GM19351 (cell line): ENCODE data around the gene ZBTB11.
"Not testable (repeated sequence)": the region's sequence is repeated elsewhere in the genome, so short reads cannot be mapped to it uniquely, and the experiment has no call there.

Experiments
- ATAC-seq: cut with Tn5 transposase; IDR thresholded peaks from one replicate; pipeline ENCODE4 v1.9.1; 2021; ENCODE audit warnings: mild to moderate bottlenecking, moderate library complexity; ENCODE audit not compliant: unreplicated experiment

The ZBTB11 gene

GRCh38 chr3:101646726-101647125, 30.2 kb downstream of the ZBTB11 start:
- ATAC-seq: no peak

GRCh38 chr3:101643861-101644613, 32.9 kb downstream of the ZBTB11 start:
- ATAC-seq: no peak

- no peak for ATAC-seq
Measured at GRCh38 chr3:101643009-101643844, 33.7 kb downstream of the ZBTB11 start.

- no peak for ATAC-seq
Measured at GRCh38 chr3:101642441-101642840, 34.5 kb downstream of the ZBTB11 start.

- ATAC-seq: not testable (repeated sequence)
Measured at GRCh38 chr3:101641397-101642115, 35.4 kb downstream of the ZBTB11 start.

GRCh38 chr3:101640256-101640655, 36.7 kb downstream of the ZBTB11 start:
- no peak for ATAC-seq

DNA sequence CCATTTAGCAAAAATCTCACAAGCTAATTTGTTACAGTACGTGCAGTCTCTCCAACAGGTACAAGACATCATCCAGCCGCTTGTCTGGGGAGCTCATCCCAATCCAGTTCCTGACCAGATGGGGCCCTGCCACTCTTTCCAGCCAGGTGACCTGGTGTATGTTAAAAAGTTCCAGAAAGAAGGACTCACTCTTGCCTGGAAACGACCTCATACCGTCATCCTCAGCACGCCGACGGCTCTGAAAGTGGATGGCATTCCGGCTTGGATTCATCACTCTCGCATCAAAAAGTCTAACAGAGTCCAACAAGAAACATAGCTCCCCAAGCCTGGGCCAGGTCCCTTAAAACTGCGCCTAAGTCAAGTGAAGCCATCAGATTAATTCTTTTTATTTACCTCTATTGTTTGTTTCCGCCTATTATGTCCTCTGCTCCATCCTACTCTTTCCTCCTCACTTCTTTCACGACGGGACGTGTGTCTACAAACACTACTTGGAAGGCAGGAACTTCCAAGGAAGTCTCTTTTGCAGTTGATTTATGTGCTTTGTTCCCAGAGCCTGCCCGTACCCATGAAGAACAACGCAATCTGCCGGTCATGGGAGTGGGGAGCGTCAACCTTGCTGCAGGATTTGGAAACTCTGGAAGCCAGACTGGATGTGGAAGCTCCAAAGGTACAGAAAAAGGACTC, 37.5 kb downstream of the ZBTB11 start:
- no peak for ATAC-seq

DNA sequence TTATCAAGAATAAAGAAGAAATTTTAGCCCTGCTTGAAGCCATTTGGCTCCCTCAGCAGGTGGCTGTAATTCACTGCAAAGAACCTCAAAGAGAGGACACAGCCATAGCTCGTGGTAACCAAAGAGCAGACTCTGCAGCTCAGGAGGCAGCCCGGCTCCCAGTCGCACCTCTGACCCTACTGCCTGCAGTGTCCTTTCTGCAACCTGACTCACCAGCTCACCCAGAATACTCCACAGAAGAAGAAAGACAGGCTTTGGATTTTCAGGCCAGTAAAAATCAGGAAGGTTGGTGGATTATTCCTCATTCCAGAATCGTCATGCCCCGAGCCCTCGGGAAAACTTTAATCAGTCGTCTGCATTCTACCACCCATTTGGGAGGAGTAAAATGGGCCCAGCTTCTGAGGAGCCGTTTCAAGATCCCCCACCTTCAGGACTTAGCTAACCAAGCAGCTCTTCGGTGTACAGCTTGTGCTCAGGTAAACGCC, 38.6 kb downstream of the ZBTB11 start:
- no peak for ATAC-seq

DNA sequence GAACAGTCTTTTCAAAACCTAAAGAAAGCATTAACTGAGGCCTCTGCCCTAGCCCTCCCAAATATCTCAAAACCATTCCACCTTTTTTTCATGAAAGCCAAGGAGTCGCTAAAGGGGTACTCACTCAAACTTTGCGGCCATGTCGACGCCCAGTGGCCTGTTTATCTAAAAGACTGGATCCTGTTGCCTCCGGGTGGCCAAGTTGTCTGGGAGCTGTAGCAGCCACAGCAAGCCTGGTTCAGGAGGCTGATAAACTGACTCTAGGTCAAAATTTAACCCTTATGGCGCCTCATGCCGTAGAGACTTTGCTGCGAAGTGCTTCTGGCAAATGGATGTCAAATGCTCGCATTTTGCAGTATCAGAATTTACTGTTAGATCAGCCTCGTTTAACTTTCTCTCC, 39.5 kb downstream of the ZBTB11 start:
- ATAC-seq: no peak

GRCh38 chr3:101635954-101636798, 40.8 kb downstream of the ZBTB11 start:
- ATAC-seq: peak; percentile 98

- no peak for ATAC-seq
Measured at GRCh38 chr3:101635345-101635744, 41.6 kb downstream of the ZBTB11 start.

DNA sequence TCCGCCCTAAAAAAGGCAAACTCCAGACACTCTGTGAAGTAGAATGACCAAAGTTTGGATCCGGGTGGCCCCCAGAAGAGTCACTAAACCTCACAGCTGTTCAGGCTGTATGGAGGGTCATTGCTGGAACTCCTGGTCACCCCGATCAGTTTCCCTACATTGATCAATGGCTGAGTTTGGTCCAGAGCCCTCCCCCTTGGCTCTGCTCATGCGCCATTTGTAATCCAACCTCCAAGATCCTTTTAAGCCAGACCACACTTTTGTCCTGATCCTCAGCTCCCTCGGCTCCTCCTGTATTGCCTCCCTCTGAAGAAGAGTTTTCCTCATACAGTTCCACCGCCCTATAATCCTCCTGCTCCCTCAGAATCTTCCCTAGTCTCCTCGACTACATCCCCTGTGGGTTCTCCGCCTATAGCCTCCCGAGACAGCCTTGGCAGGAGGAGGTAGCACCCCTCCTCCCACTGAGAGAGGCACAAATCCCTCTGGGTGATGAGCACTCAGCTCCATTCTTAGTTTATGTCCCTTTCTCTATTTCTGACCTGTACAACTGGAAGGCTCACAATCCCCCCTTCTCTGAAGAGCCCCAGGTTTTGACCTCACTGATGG, 42.2 kb downstream of the ZBTB11 start:
- no peak for ATAC-seq

DNA sequence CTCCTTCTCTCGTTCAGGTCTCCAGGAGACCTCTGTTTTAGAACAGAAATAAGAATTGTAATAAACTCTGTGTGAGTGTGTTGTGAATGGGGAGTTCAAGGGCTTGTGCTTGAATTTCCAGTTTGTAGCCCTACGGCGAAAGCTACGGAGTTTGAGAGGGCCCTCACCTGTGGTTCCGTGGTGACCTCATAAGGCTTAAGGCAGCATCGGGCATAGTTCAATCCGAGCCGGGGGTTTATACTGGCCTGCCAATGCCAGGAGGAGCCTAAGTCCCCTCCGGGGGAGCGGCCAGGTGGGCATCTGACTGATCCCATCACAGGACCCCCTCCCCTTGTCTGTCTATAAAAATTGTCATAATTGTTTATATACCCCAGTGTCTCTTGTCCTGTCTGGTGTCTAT, 43.7 kb downstream of the ZBTB11 start:
- ATAC-seq: no peak

DNA sequence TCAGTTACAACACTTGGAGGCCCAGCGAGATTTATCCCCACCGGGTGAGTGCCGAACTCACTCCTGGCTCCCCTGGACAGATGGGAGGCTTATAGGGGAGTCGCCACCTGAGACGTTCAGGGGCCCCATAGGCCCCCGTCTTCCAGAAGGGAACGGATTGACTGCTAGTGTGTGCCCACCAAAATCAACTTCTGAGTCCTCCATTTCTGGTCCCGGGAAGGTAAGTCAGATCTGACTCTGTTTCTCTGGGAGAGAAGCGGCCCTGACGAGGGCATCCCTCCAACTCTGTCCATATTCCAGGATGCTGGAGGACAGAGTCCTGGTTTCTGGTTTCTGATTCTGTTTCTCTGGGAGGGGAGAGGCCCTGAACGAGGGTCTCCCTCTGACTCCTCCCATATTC, 44.3 kb downstream of the ZBTB11 start:
- ATAC-seq: no peak

DNA sequence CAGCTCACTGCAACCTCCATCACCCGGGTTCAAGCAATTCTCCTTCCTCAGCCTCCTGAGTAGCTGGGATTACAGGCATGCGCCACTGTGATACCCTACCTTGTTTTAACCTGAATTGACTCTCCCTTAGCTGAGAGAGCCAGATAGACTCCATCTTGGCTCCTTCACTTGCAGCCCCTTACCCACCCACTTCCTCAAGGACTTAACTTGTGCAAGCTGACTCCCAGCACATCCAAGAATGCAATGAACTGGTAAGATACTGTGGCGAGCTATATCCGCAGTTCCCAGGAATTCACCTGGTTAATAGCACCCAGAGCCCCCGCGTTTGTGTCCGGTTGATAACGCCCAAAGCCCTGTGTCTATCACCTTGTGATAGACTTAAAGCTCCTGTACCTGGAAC, 45.0 kb downstream of the ZBTB11 start:
- not testable (repeated sequence) for ATAC-seq

DNA sequence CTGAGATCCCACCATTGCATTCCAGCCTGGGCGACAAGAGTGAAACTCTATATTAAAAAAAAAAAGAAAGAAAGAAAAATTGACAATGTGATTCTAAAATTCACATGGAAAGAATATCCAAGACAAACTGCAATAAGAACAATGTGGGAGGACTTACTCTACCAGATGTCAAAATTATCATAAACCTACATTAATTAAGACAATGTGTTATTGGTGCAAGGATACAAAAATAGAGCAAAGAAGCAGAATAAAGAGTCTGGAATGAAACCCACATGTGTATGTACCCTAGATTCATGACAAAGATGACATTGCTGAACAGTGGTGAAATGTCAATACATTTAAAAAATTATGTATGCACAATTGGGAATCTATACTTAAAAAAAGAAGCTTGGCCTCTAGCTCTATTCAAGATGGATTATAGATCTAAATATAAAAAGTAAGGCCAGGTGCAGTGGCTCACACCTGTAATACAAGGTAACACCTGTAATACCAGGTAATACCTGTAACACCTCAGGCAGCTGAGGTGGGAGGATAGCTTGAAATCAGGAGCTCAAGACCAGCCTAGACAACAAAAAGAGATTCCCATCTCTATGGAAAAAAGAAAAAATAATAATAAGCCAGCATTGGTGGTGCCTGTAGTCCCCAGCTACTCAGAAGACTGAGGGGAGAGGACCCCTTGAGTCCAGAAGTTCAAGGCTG, 45.7 kb downstream of the ZBTB11 start:
- no peak for ATAC-seq

DNA sequence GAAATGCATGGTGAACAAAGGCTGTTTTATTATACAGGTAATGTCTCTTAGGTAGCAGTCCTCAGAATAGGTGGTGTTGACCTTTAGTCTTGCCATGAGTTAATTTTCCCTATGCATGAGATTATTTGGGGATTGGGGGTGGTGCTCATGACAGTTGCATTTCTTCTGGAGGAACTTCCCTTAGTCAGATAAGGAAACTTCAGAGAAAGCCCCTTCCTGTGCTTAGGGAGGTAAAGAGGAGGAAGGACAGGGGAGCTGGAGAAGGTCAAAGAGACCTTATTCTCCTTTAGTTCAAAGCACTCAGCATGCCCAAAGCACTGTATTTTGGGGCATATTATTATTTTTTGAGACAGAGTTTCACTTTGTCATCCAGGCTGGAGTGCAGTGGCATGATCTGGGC, 47.7 kb downstream of the ZBTB11 start:
- no peak for ATAC-seq

DNA sequence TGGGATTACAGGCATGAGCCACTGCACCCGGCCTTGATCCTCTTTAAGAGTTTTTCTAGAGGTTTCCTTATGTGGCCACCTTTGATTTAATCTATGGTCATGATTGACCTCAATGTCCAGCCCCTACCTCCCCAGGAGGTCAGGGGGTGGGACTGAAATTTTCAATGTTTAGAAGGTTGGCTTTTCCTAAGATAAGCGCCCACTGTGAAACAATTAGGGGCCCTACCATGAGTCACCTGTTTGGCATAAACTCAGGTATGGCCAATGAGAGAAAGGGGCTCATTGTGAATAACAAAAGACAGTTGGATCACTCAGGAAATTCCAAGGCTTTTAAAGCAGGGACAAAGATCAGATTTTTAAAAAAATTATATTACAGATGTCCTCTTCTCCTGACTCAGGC, 51.1 kb downstream of the ZBTB11 start:
- no peak for ATAC-seq

GRCh38 chr3:101624857-101625256, 52.1 kb downstream of the ZBTB11 start:
- ATAC-seq: no peak
